ENCODE measurements around the gene SSBP4.

SSBP4 gene

GRCh38 chr19:18434411-18435175 lies 15.4 kb downstream of the SSBP4 start:
- no peak for DNase-seq

GRCh38 chr19:18435178-18435841 lies 16.1 kb downstream of the SSBP4 start:
- no peak for DNase-seq

GRCh38 chr19:18435842-18436670 lies 16.9 kb downstream of the SSBP4 start:
- no peak for DNase-seq

- DNase-seq: peak; percentile 26 to 84
Observed at GRCh38 chr19:18436671-18437490, 17.7 kb downstream of the SSBP4 start.

GRCh38 chr19:18437491-18438330 lies 18.5 kb downstream of the SSBP4 start, which contains the start of gene ISYNA1:
Gene ISYNA1 (minus strand): TSS chr19:18438133. CDS start chr19:18437979, 154 bp downstream.
- peak in 1 of 2 experiments; percentile 68 for DNase-seq

GRCh38 chr19:18438331-18439024 lies 19.3 kb downstream of the SSBP4 start:
- DNase-seq: no peak

- no peak for DNase-seq
Observed at GRCh38 chr19:18439025-18439909, 20.1 kb downstream of the SSBP4 start.

- no peak for DNase-seq
Observed at GRCh38 chr19:18439910-18440237, 20.7 kb downstream of the SSBP4 start.

- peak in 1 of 2 experiments; percentile 55 for DNase-seq
Observed at GRCh38 chr19:18440415-18440877, 21.2 kb downstream of the SSBP4 start.

GRCh38 chr19:18440936-18441803 lies 22.0 kb downstream of the SSBP4 start:
- DNase-seq: no peak

- no peak for DNase-seq
Observed at GRCh38 chr19:18441804-18442788, 22.9 kb downstream of the SSBP4 start.

GRCh38 chr19:18442941-18443340 lies 23.7 kb downstream of the SSBP4 start:
- DNase-seq: no peak

- DNase-seq: no peak
Observed at GRCh38 chr19:18443406-18443805, 24.2 kb downstream of the SSBP4 start.

GRCh38 chr19:18443831-18444230 lies 24.6 kb downstream of the SSBP4 start:
- no peak for DNase-seq

- DNase-seq: no peak
Observed at GRCh38 chr19:18444513-18444912, 25.3 kb downstream of the SSBP4 start.

GRCh38 chr19:18445262-18445948 lies 26.2 kb downstream of the SSBP4 start:
- DNase-seq: no peak
